ENCODE results near the gene TBC1D22B.

TBC1D22B gene

GRCh38 chr6:37239950-37240713 is 17.4 kb upstream of the TBC1D22B start:
- DNase-seq = no peak

GRCh38 chr6:37241131-37241530 is 16.4 kb upstream of the TBC1D22B start:
- DNase-seq = no peak

GRCh38 chr6:37241775-37242428 is 15.7 kb upstream of the TBC1D22B start:
- no peak for DNase-seq

GRCh38 chr6:37242429-37243052 is 15.0 kb upstream of the TBC1D22B start:
- DNase-seq = no peak

GRCh38 chr6:37243131-37243815 is 14.3 kb upstream of the TBC1D22B start:
- DNase-seq = no peak

GRCh38 chr6:37243816-37244370 is 13.7 kb upstream of the TBC1D22B start:
- DNase-seq = no peak

- no peak for DNase-seq
Measured at GRCh38 chr6:37244430-37245310, 12.9 kb upstream of the TBC1D22B start.

- no peak for DNase-seq
Measured at GRCh38 chr6:37251211-37251780, 6.3 kb upstream of the TBC1D22B start.

- DNase-seq = no peak
Measured at GRCh38 chr6:37253486-37254007, 4.0 kb upstream of the TBC1D22B start.

- no peak for DNase-seq
Measured at GRCh38 chr6:37254881-37255280, 2.7 kb upstream of the TBC1D22B start.

- no peak for DNase-seq
Measured at GRCh38 chr6:37256692-37257319, 766 bp upstream of the TBC1D22B start.

- no peak for DNase-seq
Measured at GRCh38 chr6:37257320-37257633, 295 bp upstream of the TBC1D22B start.

- no peak for DNase-seq
Measured at GRCh38 chr6:37258405-37259105, 983 bp downstream of the TBC1D22B start.

GRCh38 chr6:37259191-37259590 is 1.6 kb downstream of the TBC1D22B start:
- DNase-seq = no peak

GRCh38 chr6:37260040-37260439 is 2.5 kb downstream of the TBC1D22B start:
- DNase-seq = no peak

- no peak for DNase-seq
Measured at GRCh38 chr6:37260444-37260843, 2.9 kb downstream of the TBC1D22B start.

- DNase-seq = no peak
Measured at GRCh38 chr6:37261198-37261597, 3.6 kb downstream of the TBC1D22B start.

- no peak for DNase-seq
Measured at GRCh38 chr6:37262446-37263026, 5.0 kb downstream of the TBC1D22B start.

- no peak for DNase-seq
Measured at GRCh38 chr6:37265001-37265400, 7.4 kb downstream of the TBC1D22B start.

GRCh38 chr6:37265860-37266259 is 8.3 kb downstream of the TBC1D22B start:
- no peak for DNase-seq
